HG02610 (cell line): ENCODE data around the gene PGC.

ENCODE experiments used
- ATAC-seq: cut with Tn5 transposase; IDR thresholded peaks from one replicate; pipeline ENCODE4 v1.9.1; 2021; ENCODE audit warnings: mild to moderate bottlenecking, moderate library complexity; ENCODE audit not compliant: unreplicated experiment

The PGC gene

DNA sequence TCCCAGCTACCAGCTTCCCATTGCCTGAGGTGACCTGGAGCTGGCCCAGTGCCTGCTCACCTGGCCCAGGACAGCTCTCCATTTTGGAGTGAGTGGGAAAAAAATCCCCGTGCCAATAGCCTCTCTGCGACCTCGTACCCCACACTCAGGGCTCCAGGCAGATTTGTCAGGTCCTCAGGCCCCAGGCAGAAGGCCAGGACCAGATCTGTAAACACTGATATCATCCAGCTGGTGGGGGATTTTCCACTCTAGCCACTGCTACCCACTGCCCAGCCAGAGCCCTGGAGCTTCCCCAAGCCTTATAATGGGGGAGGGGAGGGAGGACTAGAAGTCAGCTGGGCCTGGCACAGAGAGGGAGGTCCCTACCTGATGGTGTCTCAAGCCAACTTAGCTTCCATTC is 1.3 kb upstream of the PGC start:
- no peak for ATAC-seq

DNA sequence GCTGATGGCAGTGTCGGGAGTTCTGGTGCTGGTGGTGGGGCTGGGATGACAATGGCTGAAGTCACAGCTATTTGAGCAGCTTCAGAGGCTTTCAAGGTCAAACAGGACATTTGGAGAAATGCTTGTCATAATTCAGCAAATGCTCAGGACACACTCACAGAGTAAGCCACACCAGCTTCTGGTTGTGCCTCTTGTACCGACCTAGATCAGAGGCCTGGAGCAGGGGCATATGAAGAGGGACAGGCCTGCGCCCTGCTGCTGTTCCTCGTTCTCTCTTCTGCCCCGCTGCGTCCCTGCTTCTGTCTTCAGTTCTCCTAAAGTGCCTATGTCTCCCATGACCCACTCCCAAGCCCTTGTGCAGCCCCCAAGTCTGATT is 893 bp upstream of the PGC start:
- no peak for ATAC-seq

DNA sequence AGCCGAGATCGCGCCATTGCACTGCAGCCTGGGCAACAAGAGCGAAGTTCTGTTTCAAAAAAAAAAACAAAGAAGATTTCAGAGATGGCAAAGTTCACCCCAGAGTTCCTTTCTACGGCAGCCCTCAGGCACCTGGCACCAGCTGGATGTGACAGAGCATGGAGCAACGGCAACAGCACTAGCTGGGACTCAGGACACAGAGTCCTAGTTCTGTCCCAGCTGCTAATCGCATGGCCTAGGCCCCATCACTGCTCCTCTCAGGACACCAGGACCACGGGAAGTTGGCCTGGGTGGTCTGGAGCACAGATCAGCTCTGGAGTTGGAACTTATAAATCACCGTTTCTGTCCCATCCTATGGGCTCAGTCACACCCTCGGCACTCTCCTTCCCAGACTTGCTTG is 1.1 kb downstream of the PGC start:
- no peak for ATAC-seq

DNA sequence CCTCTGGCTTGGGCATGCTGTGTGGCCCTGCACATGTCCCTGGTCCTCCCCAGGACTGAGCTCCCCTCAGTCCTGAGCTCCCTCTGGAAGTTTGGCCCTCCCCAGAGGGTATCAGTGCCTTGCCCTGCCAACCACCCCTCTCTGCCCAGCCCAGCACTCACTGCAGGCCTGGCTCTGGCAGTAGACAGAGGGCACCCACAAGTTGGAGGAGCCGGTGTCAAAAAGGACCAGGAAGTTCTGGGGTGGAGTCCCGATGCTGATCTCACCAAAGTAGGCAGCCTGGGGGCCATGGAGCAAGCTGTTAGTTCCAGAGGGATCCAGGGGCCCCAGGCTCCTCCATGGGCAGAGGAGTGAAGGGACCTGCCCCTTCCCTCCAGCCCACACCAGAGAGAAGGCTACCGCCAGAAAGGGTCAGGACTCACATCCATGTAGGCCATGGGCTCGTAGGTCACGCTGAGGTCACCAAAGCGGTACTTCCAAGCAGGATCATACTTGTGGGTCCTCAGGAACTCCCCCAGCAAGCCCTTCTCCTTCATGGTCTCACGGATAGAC is 2.9 kb downstream of the PGC start:
- no peak for ATAC-seq

DNA sequence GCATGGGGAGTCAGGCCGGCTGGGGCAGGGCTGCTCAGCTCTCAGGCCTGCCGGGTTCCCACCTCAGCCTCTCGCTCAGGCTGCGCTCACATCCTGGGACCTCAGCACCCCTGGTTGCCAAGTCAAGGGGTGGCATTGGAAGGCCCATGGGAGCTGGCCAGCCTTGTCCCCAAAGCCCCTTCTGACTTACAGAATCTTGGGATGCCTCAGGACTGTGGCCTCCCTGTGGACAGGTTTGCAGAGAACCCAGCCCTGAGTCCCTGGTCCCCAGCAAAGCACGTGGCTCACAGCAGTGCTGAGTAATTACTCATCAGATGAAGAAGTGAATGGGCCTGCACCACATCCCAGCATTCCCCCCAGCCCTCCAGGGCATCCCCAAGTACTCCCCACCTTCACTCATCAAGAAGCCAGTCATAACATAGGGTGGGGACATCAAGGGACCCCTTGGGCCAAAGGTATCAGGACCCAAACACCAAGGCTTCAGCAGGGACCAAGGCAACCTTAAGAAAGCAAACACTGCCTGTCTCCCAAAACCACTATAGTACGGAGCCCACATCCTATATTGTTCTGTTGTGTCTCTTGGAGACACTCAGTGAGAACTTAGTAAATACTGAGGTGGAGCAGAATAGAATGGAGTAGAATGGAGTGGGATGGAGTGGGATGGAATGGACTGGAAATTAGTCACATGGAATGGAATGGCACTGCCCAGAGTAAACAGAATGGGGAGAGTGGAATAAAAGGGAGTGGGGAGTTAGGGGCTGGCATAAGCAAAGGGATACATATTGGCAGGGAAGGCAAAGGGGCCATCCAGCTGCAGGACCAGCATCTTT is 3.6 kb downstream of the PGC start:
- ATAC-seq = no peak

DNA sequence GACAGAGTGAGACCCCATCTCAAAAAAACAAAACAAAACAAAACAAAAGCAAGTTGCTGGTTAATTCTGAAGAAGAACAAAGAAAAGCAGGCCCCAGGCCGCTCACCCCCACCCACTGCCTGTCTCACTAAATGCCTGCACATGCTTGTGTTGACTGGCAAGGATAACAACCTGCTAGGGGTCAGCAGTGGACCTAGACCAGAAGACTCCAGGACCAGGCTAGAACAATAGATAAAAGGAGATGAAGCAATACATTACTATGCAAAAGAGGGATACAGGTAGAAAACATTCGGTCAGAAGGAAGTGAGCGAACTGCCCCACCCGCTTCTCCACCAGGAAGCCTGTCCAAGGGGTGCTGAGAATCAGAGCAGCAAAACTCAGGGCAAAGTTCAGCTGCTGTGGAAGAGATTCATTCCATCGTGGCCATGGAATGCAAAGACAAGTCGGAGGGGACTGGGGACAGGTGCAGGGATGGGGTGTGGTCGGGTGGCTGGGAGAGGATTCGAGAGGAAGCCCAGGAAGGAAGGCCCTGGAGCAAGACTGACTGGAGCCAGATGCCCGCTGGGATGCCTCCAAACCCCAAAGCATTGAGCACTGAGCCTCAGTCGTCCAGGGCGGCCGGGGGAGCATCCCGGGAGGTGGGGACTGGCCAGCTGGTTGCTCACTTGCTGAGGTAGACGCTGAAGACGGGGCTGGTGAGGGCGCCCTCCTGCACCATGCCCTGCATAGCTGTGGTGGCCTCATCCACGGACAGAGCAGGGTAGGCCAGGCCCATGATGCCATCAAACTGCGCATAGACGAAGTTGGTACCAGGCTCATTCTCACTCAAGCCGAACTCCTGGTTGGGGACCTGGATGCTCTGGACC is 5.3 kb downstream of the PGC start:
- no peak for ATAC-seq

DNA sequence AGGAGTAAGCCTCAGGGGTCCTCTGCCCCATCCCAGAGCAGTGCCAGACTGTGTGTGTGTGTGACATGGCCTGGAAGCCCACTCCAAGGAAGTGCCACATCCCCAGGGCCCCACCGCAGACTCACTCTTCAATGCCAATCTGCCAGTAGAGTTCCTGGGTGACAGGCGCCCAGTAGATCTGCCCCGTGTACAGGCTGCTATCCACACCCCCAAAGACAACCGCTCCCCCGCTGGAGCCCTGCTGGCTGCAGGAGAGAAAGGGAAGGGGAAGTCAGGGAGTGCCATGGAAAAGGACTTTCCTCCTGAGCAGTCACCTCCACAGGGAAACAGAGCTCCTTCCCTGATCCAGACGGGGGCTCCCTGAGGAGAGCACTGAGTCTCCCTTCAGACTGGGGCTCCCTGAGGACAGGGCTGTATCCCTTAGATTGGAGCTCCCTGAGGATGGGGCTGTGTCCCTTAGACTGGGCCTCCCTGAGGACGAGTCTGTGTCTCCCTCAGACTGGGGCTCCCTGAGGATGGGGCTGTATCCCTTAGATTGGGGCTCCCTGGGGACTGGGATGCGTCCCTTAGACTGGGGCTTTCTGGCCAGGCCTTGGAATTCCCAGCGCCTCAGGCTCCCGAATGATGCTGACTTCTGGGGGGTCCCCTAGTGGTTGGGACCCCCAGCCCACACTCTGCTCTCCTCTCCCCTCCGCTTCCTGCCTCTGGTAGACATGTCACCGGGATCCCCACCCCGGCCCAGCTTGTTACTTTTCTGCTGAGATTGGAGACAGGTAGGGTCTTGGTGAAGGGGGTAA is 6.6 kb downstream of the PGC start:
- no peak for ATAC-seq

DNA sequence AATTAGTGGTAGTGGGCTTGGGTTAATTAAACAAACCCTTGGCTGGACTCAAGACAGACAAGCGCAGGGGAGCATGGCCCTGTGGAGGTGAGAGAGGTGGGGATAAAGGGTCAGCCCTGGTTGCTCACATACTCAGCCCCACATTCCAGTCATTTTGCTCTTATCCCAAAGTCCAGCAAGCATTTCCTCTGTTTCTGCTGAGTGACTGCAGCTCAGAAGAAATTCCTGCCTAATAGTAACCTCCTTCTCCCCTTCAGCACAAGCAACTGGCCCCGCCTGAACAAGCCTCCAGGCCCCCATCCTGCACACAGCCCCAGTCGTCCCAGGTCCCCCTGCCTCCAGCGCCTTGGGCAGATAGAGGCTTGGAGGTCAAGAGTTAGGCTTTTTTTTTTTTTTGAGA is 8.2 kb downstream of the PGC start:
- ATAC-seq = no peak

DNA sequence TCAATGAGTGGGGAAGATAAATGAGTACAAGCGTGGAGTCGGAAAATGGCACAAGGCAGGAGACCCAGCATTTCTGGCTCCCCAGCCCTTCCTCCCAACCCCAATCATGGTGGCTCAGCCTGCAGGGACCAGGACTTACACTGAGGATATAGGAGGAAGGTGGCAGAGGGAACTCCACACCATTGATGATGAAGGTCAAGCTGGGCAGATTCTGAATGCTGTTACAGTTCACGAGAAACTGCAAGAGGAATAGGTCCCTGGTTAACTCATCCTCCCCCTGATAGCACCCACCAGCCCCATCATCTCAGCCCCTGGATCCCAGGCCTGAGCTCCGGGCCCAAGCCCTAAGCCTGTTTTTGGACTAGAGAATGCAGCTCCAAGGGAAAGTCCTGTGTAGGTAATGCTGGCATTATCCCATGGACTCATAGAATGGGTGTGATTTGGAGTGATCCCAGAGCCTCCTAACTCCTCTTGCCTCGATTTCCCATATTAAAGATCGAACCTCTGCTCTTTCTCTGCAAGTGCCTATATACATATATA is 9.5 kb downstream of the PGC start:
- no peak for ATAC-seq

DNA sequence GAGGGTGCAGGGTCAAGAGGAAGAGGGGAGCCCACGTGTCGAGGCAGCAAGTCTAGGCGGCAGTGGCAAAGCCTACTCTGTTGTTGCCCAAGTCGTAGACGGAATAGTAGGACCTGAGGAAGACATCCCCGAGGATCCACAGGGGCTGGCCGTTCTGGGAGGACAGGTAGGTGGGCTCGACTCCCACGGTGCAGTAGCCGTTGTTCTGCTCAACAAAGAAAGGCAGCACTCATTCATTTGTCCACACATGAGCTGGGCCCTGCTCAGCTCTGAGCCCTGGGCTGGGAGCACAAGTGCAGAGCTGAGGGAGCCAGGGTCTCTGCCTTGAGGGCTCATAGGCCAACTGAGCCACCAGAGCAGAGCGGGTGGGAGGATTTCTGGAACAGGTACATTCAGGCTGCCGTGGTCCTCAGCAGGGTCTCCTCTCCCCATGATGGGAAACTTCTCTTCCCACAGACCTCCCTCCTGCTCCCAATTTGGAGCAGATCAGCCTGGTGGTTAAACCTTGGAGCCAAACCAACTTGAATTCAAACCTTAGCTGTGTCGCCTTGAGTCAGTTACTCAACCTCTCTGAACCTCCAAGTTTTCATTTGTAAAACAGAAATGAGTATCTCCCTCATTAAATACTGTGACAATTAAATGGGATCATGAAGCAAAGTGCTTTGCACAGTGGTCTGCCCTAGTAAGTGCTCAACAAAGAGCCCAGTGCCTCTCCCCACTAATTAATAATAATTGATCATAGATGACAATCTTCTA is 10.2 kb downstream of the PGC start:
- ATAC-seq = no peak

DNA sequence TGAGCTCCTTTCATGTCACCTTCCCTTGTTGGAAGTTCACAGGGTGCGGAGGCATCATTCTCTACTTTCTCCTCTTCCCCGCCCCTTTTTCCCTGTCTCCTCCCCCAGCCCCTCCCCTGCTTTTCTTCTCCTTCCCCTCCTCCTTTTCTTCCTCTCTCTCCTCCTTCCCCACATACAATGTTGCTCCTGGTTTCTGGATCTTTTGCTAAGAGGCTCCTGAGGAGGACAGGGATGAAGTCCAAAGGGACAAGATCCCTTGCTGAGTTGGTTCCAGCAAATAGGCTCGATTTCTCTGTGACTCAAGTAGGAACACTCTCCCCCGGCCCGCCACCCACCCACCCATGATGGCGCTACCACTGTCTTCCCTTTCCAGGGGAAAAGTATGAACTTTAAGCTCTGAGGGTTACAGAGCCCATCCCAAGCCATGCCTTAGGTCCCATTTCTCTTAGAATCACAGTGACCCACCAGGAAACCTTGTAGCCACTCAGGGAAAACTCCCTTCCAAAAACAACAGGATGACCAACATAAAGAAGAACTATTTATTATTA is 10.9 kb downstream of the PGC start:
- ATAC-seq = no peak

DNA sequence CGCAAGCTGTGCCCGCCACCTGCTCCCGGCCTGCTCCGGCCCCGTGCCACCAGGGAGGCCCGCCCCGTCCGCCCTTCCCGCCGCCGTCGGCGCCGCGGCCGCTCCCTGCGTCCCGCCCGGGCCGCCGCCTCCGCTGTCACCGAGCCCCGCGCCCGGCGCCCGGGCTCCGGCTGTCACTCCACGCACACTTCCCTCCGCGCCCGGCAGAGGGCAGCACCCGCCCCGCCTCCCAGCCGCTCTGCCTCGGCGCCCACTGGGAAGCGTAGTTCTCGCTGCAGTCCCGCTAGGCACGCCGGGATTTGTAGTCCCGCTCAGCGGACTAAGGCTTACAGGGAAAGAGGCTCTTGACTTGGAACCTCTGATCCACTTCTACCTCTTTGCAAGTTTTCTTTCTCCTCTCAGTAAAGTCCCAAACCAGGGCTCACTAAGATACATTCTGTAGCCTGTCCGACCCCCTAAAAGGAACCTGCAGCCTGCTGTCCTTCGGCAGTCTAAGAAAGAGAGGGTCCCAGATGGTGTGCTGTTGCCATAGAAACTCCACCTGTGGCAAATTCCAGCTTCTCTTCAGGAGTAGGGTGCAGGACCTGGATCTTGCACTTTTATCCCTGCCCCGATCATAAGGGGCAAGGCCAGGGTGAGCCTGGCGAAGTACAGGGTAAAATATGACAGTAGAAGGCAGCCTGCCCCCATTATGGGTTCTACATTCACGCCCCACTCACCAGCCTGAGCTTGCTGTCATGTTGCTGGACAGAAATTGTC is 11.6 kb downstream of the PGC start, which contains the start of gene TFEB:
TSS of gene TFEB (minus strand) at position 182 of the 759 bp plus-strand sequence. CDS start 44,395 bp downstream, outside the sequence.
- peak; percentile 48 for ATAC-seq

DNA sequence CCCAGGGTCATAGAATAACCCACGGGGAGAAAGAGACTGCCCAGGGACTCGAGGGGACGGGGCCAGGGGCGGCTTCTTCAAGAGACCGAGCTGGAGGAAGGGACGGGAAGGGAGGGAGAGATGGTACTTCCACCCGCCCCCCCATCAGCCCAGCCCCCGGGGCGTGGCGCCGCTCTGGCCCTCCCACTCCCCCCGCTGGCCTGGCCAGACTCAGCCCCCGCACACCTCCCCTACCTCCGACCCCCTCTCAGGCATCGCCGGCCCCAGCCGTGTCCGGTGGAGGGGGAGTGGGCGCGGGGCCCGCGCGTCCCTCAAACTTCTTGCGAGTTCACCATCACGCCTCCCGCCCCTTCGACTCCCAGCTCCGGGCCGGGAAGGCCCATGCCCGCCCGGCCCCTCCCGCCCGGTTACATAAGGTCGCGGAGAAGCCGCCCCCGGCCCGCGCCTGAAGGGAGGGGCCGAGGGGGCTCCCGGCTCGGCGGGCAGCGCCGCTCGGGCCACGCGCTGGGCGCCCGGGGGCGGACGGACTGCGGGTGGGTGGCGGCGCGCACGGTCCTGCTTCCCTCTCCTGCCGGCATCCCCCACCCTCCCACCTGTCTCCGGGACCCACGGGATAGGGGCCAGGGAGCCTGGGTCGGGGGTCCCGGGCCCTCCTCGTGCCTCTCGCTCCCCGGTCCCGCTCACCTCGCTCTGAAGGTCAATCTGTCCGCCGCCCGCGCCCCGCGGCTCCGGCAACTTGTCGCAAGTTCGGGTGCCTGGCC is 12.4 kb downstream of the PGC start:
- ATAC-seq = peak; percentile 19

DNA sequence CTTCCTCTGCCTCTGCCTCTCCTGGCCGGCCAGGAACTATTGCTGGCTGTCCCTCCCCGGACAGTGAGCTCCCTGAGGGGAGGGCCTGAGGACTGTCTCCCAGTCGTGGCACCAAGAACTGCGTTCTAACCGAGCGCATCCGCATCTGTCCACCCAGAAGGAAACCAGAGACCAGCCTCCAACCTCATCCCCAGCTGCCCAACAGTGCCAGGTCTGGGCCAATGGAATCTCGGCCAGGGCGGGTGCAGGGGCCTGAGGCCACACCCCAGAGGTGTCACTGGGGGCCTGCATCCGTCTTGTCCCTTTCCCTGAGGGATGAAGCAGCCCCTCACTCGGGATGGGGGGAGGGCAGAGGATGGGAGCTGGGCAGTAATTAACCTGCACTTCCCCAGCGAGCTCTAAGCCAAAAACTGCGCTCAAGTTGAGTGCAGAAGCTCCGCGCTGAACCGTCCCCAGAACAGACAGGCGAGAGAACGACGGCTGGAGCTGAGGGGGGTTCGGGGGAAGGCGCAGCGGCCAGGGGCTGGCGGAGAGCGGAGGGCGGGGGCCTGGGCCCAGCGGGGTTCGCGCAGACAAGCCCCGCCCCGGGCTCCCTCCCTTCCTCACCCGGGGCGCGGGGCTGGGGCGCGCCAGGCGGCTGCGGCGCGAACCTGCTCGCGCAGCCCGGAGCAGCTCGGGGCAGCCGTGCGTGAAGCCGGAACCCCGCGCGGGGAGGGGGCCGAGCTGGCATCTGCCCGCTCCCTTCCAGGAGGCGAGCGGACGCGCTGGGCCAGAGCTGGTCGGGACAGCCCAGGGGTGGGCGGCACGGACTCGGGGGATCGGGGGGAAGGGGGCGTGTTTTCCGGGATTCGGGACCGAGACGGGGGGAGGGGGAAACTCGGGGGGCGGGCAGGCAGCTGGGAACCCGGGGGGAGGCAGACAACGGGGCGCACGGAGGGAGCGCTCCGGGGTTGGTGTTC is 13.2 kb downstream of the PGC start:
- peak; percentile 35 for ATAC-seq

DNA sequence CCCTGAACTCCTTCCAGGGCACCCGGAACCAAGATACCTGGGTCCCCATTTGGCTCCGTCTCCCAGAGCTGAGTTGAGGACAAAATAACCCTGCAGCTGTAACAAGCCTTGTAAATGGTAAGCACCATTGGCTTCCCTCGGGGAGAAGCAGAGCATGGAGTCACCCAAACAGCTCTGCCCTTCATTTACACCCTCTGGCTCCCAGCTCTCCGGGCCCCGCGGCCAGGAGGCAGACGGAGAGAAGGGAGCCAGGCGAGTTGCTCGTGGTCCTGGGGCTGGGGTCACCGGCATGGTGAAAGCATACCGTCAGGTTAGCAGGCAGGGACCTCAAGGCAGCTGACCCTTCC is 13.9 kb downstream of the PGC start:
- ATAC-seq = no peak

DNA sequence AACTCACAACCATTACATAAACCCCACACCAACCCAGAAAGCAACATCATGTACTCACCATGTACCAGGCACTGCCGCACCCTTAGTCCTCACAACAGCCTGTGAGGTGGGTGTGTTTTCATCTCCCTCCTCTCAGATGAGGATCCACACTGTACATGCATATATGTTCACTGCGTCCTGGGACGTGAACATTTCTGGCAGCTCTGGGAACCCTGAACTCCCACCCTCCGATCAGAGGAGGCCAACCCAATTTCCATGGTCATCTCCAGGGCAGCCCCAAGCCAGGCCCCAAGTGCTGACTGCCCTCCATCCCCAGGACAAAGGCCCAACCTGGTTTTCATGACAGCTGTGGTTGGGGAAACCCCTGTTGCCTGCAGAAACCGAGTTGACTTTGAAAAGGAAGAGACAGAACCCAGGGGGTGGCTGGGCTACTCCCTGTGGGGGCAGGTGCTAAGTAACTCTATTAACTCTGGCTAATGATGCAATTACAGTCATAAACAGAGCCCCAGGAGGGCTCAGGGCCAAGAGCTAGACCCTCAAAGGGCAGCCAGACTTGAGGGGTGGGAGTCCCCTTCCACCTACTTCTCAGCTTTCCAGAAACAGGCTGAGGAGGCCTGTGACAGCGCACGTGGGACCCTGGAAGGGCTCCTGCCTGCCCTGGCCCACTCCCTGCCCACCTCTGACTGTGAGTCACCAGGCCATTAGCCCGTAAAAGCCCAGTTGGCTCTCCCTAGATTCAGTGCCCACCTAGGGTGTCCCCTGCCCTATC is 14.4 kb downstream of the PGC start:
- peak; percentile 36 for ATAC-seq
